ENCODE results near the gene CARHSP1.
A peak's percentile ranks its signal among the peaks of the same experiment; 100 is the strongest.

Gene CARHSP1

DNA sequence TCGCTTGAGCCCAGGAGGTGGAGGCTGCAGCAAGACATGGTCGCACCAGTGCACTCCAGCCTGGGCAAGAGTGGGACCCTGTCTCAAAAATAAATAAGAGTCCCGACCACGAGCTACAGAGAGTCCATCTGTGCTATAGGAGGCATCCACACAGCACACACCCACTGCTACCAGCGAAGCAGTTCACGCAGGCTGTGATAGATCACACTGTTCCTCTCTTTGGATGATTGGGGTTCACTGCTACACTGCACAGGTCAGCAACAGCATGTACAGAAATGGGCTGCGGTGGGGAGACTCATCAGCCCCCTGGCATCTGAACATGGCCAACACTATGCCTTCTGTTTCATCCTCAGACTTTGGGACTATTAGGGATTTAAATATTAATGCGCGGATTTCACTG, 37.4 kb downstream of the CARHSP1 start:
- no peak for FAIRE-seq
- DNase-seq (ENCODE audit: insufficient read length): no peak
- TF ChIP-seq POLR2A (IDR thresholded peaks at IDR 0.05; ENCODE audit: low read depth, low read length) (peak; percentile 39; the same call in 1 of the 2 replicates), TAF1 (IDR thresholded peaks at IDR 0.05; ENCODE audit: borderline replicate concordance, low read depth, low read length) (no peak), POLR2AphosphoS5 (IDR thresholded peaks at IDR 0.05; ENCODE audit: low read depth, low read length) (no peak)

DNA sequence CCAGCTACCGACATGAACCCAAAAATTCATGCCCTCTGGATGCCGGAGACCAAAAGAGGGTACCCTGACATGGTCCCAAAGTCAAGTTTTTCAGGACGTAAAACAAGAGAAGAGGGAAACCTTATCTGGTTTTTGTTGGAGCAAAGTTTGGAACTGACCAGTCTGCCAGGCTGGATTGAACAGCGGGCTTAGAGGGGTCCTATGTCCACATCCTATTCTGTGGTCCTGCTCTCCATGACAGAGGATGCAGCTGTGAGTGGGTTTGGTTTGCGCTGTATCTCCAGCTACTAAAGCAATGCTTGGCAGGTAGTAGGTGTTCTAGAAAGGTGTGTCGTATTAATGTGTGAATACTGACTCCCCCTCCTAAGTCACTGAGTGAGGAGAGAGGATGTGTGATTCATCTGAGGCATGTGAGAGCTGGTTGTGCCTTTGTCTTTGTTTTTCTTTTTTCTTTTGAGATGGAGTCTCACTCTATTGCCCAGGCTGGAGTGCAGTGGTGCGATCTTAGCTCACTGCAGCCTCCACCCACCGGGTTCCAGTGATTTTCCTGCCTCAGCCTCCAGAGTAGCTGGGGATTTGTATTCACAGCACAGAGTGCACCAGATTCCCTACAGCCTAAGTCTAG, 40.2 kb downstream of the CARHSP1 start:
- no peak for FAIRE-seq
- TF ChIP-seq POLR2A (IDR thresholded peaks at IDR 0.05; ENCODE audit: low read depth, low read length) (no peak), POLR2AphosphoS5 (IDR thresholded peaks at IDR 0.05; ENCODE audit: low read depth, low read length) (no peak), TAF1 (IDR thresholded peaks at IDR 0.05; ENCODE audit: borderline replicate concordance, low read depth, low read length) (no peak)
- DNase-seq (ENCODE audit: insufficient read length): no peak

DNA sequence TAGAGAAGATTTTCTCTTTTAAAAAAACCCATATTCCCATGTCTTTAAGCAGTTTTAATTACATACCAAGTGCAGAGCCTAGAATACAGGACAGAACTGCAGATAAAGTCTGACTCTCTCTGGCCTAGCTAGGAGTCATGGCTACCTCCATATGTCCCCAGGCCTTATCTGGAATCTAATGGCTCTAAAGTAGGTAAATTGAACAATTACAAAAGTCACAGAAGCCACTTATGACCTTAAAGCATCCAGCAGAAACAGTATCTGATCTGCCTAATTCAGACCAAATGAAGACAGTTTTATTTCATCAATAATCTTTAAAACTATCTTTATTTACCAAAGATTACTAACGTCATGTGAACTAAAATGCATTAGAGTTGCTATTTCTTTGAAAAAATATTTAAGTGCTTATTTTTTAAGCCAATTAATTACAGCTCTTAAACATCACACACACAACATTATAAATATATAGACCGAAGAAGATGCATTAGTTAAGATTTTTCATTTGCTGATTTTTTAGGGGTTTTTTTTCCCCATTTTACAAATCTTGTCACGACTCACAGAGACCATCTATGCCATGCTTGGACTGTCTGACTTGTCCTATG, 42.4 kb downstream of the CARHSP1 start:
- FAIRE-seq (no peak), DNase-seq (ENCODE audit: insufficient read length) (no peak)
- no peak for TF ChIP-seq POLR2A (IDR thresholded peaks at IDR 0.05; ENCODE audit: low read depth, low read length)
- TF ChIP-seq POLR2AphosphoS5 (IDR thresholded peaks at IDR 0.05; ENCODE audit: low read depth, low read length): no peak
- TF ChIP-seq TAF1 (IDR thresholded peaks at IDR 0.05; ENCODE audit: borderline replicate concordance, low read depth, low read length): no peak

DNA sequence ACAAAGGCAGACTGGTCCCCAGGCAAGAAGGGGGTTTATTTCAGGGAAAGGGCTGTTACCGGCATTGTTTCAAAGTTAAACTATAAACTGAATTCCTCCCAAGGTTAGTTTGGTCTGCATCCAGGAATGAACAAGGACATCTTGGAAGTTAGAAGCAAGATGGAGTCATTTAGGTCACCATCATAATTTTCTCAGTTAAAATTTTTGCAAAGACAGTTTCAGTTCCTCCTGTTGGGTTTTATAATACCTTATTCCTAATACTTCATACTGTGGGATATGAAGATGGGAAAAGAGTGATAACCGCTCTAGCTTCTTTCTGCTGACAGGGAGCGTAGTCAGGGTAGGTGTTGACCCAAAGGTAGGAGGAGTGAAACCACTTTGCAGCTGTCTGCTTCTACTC, 46.4 kb downstream of the CARHSP1 start:
- TF ChIP-seq POLR2AphosphoS5 (IDR thresholded peaks at IDR 0.05; ENCODE audit: low read depth, low read length): no peak
- TF ChIP-seq POLR2A (IDR thresholded peaks at IDR 0.05; ENCODE audit: low read depth, low read length): no peak
- no peak for TF ChIP-seq TAF1 (IDR thresholded peaks at IDR 0.05; ENCODE audit: borderline replicate concordance, low read depth, low read length)
- DNase-seq (ENCODE audit: insufficient read length) (no peak), FAIRE-seq (no peak)

DNA sequence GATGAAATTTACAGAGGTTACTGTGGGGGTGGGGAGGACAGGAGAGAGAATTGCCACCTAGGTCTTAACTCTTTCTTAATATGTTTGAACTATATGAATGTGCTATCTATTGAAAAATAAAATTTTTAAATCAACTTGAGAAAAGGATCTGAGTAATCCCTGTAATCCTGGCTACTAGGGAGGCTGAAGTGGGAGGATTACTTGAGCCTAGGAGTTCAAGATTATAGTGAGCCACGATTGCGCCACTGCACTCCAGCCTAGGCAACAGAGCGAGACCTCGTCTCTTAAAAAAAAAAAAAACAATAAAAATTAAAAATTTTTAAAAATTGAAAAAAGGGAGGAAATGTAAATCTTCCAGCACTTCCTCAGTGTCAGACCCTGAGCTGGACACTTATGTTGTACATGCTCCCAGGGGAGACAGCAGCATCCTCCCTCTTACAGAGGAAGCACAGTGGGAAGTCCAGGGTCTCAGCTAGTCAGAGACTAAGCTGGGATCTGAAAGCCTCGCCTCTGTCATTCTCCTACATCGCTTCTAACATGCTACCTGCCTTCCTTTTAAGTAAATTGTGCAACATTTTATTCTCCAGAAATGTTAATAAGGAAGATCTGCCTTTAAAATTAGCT, 49.3 kb downstream of the CARHSP1 start:
- DNase-seq (ENCODE audit: insufficient read length): no peak
- no peak; the same call in 1 of the 2 replicates for TF ChIP-seq POLR2AphosphoS5 (IDR thresholded peaks at IDR 0.05; ENCODE audit: low read depth, low read length)
- no peak for TF ChIP-seq POLR2A (IDR thresholded peaks at IDR 0.05; ENCODE audit: low read depth, low read length)
- no peak for TF ChIP-seq TAF1 (IDR thresholded peaks at IDR 0.05; ENCODE audit: borderline replicate concordance, low read depth, low read length)
- no peak for FAIRE-seq

DNA sequence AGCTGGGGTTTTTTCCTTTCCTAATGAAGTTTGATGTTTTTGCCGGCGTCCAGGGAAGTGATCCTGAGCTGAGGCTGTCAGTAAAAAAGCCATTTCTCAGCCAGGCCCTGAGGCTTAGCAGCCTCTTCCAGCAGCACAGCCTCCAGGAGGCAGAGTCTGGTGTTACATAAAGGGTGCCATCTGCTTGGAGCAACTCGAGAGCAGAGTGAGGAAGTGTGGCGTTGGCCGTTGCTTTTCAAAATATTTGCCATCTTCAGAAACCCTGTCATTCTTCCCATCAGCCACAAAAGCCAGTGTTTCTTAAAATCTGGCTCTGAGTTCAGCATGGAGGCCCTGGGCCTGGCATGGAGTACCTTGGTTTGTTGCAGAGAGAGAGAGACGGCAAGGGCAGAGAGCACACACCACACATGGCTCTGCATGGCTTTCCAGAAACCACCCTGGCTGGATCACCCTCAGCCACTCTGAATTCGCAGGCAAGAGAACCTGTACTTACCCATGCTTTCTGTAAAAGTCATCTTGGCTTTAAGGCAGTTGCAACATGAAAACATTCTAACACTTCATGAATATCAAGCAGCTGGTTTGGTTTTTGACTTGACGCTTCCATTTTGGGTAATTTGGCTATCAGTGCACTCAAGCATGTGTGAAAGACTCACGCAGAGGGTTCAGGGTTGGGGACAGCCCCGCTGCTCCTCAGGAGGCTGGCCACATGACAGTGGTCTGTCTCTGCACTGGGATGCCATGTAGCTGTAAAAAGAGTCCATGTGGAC, 50.1 kb downstream of the CARHSP1 start:
- TF ChIP-seq TAF1 (IDR thresholded peaks at IDR 0.05; ENCODE audit: borderline replicate concordance, low read depth, low read length) (no peak), POLR2A (IDR thresholded peaks at IDR 0.05; ENCODE audit: low read depth, low read length) (no peak), POLR2AphosphoS5 (IDR thresholded peaks at IDR 0.05; ENCODE audit: low read depth, low read length) (no peak)
- DNase-seq (ENCODE audit: insufficient read length) (no peak), FAIRE-seq (peak; percentile 72)

DNA sequence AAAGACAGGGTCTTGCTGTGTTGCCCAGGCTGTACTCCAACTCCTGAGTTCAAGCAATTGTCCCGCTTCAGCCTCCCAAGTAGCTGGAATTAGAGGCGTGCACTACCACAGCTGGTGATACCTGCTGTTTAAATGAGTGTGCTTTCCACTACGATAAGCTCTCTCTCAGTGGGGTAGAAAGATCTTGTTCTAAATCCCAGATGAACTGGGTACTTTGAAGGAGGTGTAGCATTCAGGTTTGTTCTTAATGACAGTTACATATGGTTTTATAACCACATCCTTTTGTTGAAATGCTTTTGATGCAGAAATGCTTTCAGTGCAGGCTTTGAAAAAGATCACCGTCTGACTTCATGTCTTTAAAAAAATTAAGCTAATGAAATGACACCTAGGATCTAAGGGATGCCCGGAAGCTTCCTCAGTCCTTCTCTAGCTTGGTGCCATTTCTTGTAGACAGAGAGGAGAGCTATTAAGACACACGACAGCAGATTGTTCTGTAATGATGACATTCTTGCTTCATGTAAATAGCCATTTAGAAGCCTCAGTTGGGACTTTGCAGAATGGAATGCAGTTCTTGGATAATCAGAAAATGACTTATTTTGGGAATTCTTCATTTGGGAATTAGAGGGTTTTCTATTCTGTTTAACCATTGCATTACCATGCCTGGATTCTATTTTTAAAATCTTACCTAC, 51.7 kb downstream of the CARHSP1 start:
- DNase-seq (ENCODE audit: insufficient read length) (no peak), FAIRE-seq (no peak)
- TF ChIP-seq POLR2A (IDR thresholded peaks at IDR 0.05; ENCODE audit: low read depth, low read length): no peak
- no peak for TF ChIP-seq TAF1 (IDR thresholded peaks at IDR 0.05; ENCODE audit: borderline replicate concordance, low read depth, low read length)
- no peak for TF ChIP-seq POLR2AphosphoS5 (IDR thresholded peaks at IDR 0.05; ENCODE audit: low read depth, low read length)

DNA sequence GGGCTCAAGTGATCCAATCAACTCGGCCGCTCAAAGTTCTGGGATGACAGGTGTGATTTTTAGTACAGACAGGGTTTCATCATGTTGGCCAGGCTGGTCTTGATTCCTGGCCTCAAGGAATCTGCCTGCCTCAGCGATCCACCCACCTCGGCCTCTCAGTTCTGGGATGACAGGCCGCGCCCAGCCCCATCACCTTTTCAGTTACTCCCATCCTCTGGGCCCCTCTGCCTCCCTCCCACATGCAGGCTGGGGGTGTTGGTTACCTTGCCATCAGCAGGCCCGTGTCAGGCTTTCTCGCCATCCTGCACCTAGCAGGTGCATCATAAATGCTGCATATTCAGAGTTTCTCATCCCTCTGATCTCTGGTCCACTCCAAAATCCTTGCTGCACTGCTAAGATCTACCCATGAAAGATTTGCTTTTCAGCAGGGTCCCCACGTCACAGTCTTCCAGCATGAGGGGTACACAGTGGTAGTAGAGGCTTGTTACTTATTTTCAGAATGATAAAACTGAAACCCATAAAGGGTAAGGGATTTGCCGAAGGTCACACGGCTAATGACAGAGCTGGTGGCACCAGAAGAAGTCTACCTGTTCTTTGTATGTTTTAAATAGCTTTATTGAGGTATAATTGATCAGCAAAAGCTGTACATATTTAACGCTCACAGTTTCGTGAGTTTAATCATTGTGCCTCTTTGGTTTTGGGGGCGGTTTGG, 54.6 kb downstream of the CARHSP1 start:
- no peak for DNase-seq (ENCODE audit: insufficient read length)
- TF ChIP-seq POLR2A (IDR thresholded peaks at IDR 0.05; ENCODE audit: low read depth, low read length) (no peak), TAF1 (IDR thresholded peaks at IDR 0.05; ENCODE audit: borderline replicate concordance, low read depth, low read length) (no peak), POLR2AphosphoS5 (IDR thresholded peaks at IDR 0.05; ENCODE audit: low read depth, low read length) (no peak)
- no peak for FAIRE-seq

DNA sequence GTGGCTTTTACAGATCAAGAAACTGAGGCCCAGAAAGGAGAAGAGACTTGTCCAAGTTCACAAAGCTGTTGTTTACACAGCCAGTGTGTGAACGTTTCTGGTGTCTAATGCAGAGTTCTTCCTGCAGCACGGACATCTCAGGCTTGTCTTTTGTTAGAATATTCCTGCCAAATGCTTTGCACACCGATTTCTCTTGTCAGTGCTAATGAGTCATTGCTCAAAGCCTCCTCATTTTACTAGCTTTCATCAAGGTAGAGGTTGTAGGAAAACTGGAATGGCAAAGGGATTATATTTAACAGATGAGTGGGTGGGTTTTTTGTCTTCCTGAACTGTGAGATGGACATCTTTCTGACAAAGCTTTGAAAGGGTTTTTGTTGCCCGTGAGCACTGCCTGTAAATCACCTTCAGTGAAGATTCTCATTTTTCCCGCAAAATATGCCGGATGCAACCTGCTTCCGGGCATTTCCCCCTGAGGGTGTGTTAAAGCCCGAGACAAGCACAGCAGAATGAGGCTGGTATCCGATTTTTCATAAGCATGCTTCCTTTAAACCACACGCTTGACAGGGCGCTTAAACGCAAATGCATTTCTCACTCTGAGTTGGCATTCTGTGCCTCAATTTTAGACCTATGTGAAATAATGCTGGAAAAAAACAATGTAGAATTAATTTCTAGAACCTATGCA, 56.5 kb downstream of the CARHSP1 start:
- FAIRE-seq: no peak
- TF ChIP-seq POLR2A (IDR thresholded peaks at IDR 0.05; ENCODE audit: low read depth, low read length) (no peak), POLR2AphosphoS5 (IDR thresholded peaks at IDR 0.05; ENCODE audit: low read depth, low read length) (no peak), TAF1 (IDR thresholded peaks at IDR 0.05; ENCODE audit: borderline replicate concordance, low read depth, low read length) (no peak)
- no peak for DNase-seq (ENCODE audit: insufficient read length)

All from GM12892 (cell line).